Astrocyte (in vitro differentiated cells and primary cell): ENCODE data around the gene TMEM233.

Experiments
- EZH2 ChIP-seq: IDR thresholded peaks from 2 replicates; pipeline ENCODE4 v1.6.1; 2012; ENCODE audit warnings: mild to moderate bottlenecking, low read length, inconsistent platforms; ENCODE audit not compliant: insufficient read depth
- TF ChIP-seq, protein P1 (sequence below): IDR thresholded peaks from 2 replicates; pipeline ENCODE4 v1.5.1; 2011; ENCODE audit warnings: low read depth, mild to moderate bottlenecking, inconsistent platforms, low read length, moderate library complexity; ENCODE audit not compliant: insufficient read depth

DNA sequence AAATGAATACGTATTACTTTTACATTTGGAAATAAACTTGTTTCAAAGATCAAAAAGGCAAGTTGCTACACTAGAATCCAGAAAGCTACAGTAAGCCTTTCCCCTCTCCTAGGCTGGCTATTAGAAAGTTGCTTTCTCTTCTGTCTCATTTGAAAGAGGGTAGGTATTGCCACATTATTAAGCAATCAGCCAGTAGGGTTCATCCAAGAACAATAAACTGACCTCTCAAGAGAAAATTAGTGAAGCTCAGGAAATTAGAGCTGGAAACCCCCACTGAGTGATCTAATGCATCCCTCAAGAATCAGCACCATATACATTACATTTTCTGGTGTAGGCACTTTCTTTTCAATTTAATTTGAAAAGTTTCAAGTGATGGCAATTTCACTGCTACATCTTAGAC lies 4.5 kb upstream of the TMEM233 start:
- TF ChIP-seq, protein P1, sequence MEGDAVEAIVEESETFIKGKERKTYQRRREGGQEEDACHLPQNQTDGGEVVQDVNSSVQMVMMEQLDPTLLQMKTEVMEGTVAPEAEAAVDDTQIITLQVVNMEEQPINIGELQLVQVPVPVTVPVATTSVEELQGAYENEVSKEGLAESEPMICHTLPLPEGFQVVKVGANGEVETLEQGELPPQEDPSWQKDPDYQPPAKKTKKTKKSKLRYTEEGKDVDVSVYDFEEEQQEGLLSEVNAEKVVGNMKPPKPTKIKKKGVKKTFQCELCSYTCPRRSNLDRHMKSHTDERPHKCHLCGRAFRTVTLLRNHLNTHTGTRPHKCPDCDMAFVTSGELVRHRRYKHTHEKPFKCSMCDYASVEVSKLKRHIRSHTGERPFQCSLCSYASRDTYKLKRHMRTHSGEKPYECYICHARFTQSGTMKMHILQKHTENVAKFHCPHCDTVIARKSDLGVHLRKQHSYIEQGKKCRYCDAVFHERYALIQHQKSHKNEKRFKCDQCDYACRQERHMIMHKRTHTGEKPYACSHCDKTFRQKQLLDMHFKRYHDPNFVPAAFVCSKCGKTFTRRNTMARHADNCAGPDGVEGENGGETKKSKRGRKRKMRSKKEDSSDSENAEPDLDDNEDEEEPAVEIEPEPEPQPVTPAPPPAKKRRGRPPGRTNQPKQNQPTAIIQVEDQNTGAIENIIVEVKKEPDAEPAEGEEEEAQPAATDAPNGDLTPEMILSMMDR: no peak
- TF ChIP-seq EZH2: no peak
